Activated CD8-positive, alpha-beta memory T cell treated with anti-CD3 and anti-CD28 coated beads, Interleukin-2, amount 50 U/mL, for 24 hours (primary cell): ENCODE data around the gene KCNQ5.

Source experiments
- DNase-seq: peaks from one replicate; pipeline ENCODE4 v3.0.0-alpha.2; 2020; ENCODE audit errors: extremely low read depth

Gene KCNQ5

GRCh38 chr6:72639920-72640614, 18.2 kb downstream of the KCNQ5 start:
- no peak for DNase-seq

GRCh38 chr6:72640615-72640930, 18.7 kb downstream of the KCNQ5 start:
- DNase-seq, result no peak

GRCh38 chr6:72642435-72642834, 20.6 kb downstream of the KCNQ5 start:
- no peak for DNase-seq

- DNase-seq, result no peak
Measured at GRCh38 chr6:72643214-72643613, 21.4 kb downstream of the KCNQ5 start.

GRCh38 chr6:72646604-72647485, 25.0 kb downstream of the KCNQ5 start:
- DNase-seq, result no peak

GRCh38 chr6:72647489-72647888, 25.6 kb downstream of the KCNQ5 start:
- no peak for DNase-seq

- no peak for DNase-seq
Measured at GRCh38 chr6:72649032-72649984, 27.4 kb downstream of the KCNQ5 start.

- no peak for DNase-seq
Measured at GRCh38 chr6:72650081-72650745, 28.3 kb downstream of the KCNQ5 start.

- no peak for DNase-seq
Measured at GRCh38 chr6:72651174-72651573, 29.3 kb downstream of the KCNQ5 start.

GRCh38 chr6:72651967-72652956, 30.4 kb downstream of the KCNQ5 start:
- no peak for DNase-seq

GRCh38 chr6:72653026-72653425, 31.2 kb downstream of the KCNQ5 start:
- no peak for DNase-seq

- DNase-seq, result no peak
Measured at GRCh38 chr6:72654071-72654621, 32.3 kb downstream of the KCNQ5 start.

- no peak for DNase-seq
Measured at GRCh38 chr6:72657407-72658197, 35.7 kb downstream of the KCNQ5 start.

- DNase-seq, result no peak
Measured at GRCh38 chr6:72659754-72660153, 37.9 kb downstream of the KCNQ5 start.

GRCh38 chr6:72661411-72661810, 39.5 kb downstream of the KCNQ5 start:
- DNase-seq, result no peak

- no peak for DNase-seq
Measured at GRCh38 chr6:72665599-72665998, 43.7 kb downstream of the KCNQ5 start.

GRCh38 chr6:72669324-72669723, 47.5 kb downstream of the KCNQ5 start:
- DNase-seq, result no peak

GRCh38 chr6:72672906-72673305, 51.0 kb downstream of the KCNQ5 start:
- no peak for DNase-seq

GRCh38 chr6:72674842-72675241, 53.0 kb downstream of the KCNQ5 start:
- no peak for DNase-seq
